Measurements from ENCODE around the gene ADCY10.
"Not testable (repeated sequence)": the region's sequence is repeated elsewhere in the genome, so short reads cannot be mapped to it uniquely, and the experiment has no call there.

Gene ADCY10

GRCh38 chr1:167871331-167871730 is 42.6 kb downstream of the ADCY10 start:
- no peak overlapping the region for H3K4me3 ChIP-seq (ENCODE audit: low read depth, low read length)
- no peak for TF ChIP-seq CTCF (IDR thresholded peaks at IDR 0.05; ENCODE audit: low read depth, low read length)

GRCh38 chr1:167869157-167870001 is 44.6 kb downstream of the ADCY10 start:
- not testable (repeated sequence) for H3K4me3 ChIP-seq (ENCODE audit: low read depth, low read length)

- not testable (repeated sequence) for H3K4me3 ChIP-seq (ENCODE audit: low read depth, low read length)
Observed at GRCh38 chr1:167866739-167867414, 47.1 kb downstream of the ADCY10 start.

- H3K4me3 ChIP-seq (ENCODE audit: low read depth, low read length): not testable (repeated sequence)
Observed at GRCh38 chr1:167866326-167866725, 47.6 kb downstream of the ADCY10 start.

- H3K4me3 ChIP-seq (ENCODE audit: low read depth, low read length): not testable (repeated sequence)
Observed at GRCh38 chr1:167865804-167866308, 48.1 kb downstream of the ADCY10 start.

GRCh38 chr1:167865193-167865592 is 48.7 kb downstream of the ADCY10 start:
- H3K4me3 ChIP-seq (ENCODE audit: low read depth, low read length): not testable (repeated sequence)

GRCh38 chr1:167864392-167865032 is 49.4 kb downstream of the ADCY10 start:
- TF ChIP-seq CTCF (IDR thresholded peaks at IDR 0.05; ENCODE audit: low read depth, low read length): no peak
- H3K4me3 ChIP-seq (ENCODE audit: low read depth, low read length): no peak overlapping the region

GRCh38 chr1:167863921-167864279 is 50.0 kb downstream of the ADCY10 start:
- no peak for TF ChIP-seq CTCF (IDR thresholded peaks at IDR 0.05; ENCODE audit: low read depth, low read length)
- H3K4me3 ChIP-seq (ENCODE audit: low read depth, low read length): no peak overlapping the region

GRCh38 chr1:167863191-167863920 is 50.6 kb downstream of the ADCY10 start:
- not testable (repeated sequence) for H3K4me3 ChIP-seq (ENCODE audit: low read depth, low read length)

- no peak overlapping the region for H3K4me3 ChIP-seq (ENCODE audit: low read depth, low read length)
- no peak for TF ChIP-seq CTCF (IDR thresholded peaks at IDR 0.05; ENCODE audit: low read depth, low read length)
Observed at GRCh38 chr1:167862432-167863076, 51.4 kb downstream of the ADCY10 start.
